WTC11 (cell line): ENCODE data around the gene TAF7. TPM values are rescaled to one million over a fixed set of nuclear protein-coding genes. Genes with fewer than 3 reads are reported as not detected.
"Not testable (repeated sequence)": the region's sequence is repeated elsewhere in the genome, so short reads cannot be mapped to it uniquely, and the experiment has no call there.

Experiments used
- ATAC-seq: fragments of 200-7000 bp; cut with Tn5 transposase; 2 replicates; pipeline ENCODE4 v1.10.0; 2021; ENCODE audit warnings: mild to moderate bottlenecking, moderate library complexity
- CTCF ChIA-PET: fragments of 300-600 bp; sonication (Branson Sonifier 250); formaldehyde crosslinking; loops from one replicate; lab custom pipeline; 2021; ENCODE audit warnings: antibody characterized with exemption; lab: Charles Lee
- POLR2A ChIA-PET: fragments of 350-600 bp; sonication (Branson Sonifier 250); formaldehyde crosslinking; loops from one replicate; lab custom pipeline; 2021; ENCODE audit warnings: antibody characterized with exemption; lab: Charles Lee
- DNase-seq: peaks from one replicate; pipeline ENCODE4 v3.0.0; 2021; ENCODE audit warnings: low spot score
- H3K27ac Mint-ChIP-seq: 2 replicates; pipeline ENCODE4 v1.8.0; 2021; ENCODE audit warnings: mixed read lengths
- H3K27me3 Mint-ChIP-seq: 2 replicates; pipeline ENCODE4 v1.8.0; 2021; ENCODE audit warnings: low read depth, mild to moderate bottlenecking, moderate library complexity, mixed read lengths
- H3K36me3 Mint-ChIP-seq: 2 replicates; pipeline ENCODE4 v1.8.0; 2021; ENCODE audit warnings: mixed read lengths
- H3K4me1 Mint-ChIP-seq: 2 replicates; pipeline ENCODE4 v1.8.0; 2022; ENCODE audit warnings: mixed read lengths
- H3K4me3 Mint-ChIP-seq: 2 replicates; pipeline ENCODE4 v1.8.0; 2021; ENCODE audit warnings: mild to moderate bottlenecking, moderate library complexity, mixed read lengths
- H3K9me3 Mint-ChIP-seq: 2 replicates; pipeline ENCODE4 v1.8.0; 2021; ENCODE audit warnings: mixed read lengths
- ARID4B ChIP-seq: sonication (generic); formaldehyde crosslinking; IDR thresholded peaks from 2 replicates; pipeline ENCODE4 v1.8.0; 2023; ENCODE audit warnings: missing genetic modification reagents, mild to moderate bottlenecking, borderline replicate concordance
- ATF3 ChIP-seq: sonication (generic); formaldehyde crosslinking; conservative IDR thresholded peaks from 2 replicates; pipeline ENCODE4 v1.8.1; 2022; ENCODE audit warnings: mild to moderate bottlenecking, missing genetic modification reagents
- ATF6 ChIP-seq: sonication (generic); formaldehyde crosslinking; IDR thresholded peaks from 2 replicates; pipeline ENCODE4 v1.8.1; 2023; ENCODE audit warnings: mild to moderate bottlenecking, missing genetic modification reagents
- CREB1 ChIP-seq: sonication (generic); formaldehyde crosslinking; IDR thresholded peaks from 2 replicates; pipeline ENCODE4 v1.8.0; 2023; ENCODE audit warnings: mild to moderate bottlenecking, missing genetic modification reagents
- CTCF ChIP-seq: fragments of 200-600 bp; IDR thresholded peaks from 2 replicates; pipeline ENCODE4 v1.8.0; 2022; ENCODE audit warnings: antibody characterized with exemption
- EMX1 ChIP-seq: fragments of 250-450 bp; sonication (Bioruptor Pico); IDR thresholded peaks from 2 replicates; pipeline ENCODE4 v1.8.0; 2021; ENCODE audit warnings: mild to moderate bottlenecking
- GRHL2 ChIP-seq: fragments of 250-450 bp; sonication (Bioruptor Pico); IDR thresholded peaks from 2 replicates; pipeline ENCODE4 v1.8.0; 2022; ENCODE audit warnings: mild to moderate bottlenecking, moderate library complexity; ENCODE audit not compliant: insufficient replicate concordance, severe bottlenecking
- NFATC4 ChIP-seq: fragments of 250-450 bp; sonication (Bioruptor Pico); IDR thresholded peaks from 2 replicates; pipeline ENCODE4 v1.9.0; 2021; ENCODE audit warnings: mild to moderate bottlenecking
- NFE2L1 ChIP-seq: sonication (generic); formaldehyde crosslinking; IDR thresholded peaks from 2 replicates; pipeline ENCODE4 v1.8.1; 2023; ENCODE audit warnings: missing genetic modification reagents
- PRRX2 ChIP-seq: fragments of 250-450 bp; sonication (Bioruptor Pico); IDR thresholded peaks from 2 replicates; pipeline ENCODE4 v1.8.0; 2021; ENCODE audit warnings: mild to moderate bottlenecking
- SOX15 ChIP-seq: fragments of 250-450 bp; sonication (Bioruptor Pico); IDR thresholded peaks from 2 replicates; pipeline ENCODE4 v1.9.0; 2021; ENCODE audit warnings: mild to moderate bottlenecking
- SP1 ChIP-seq: sonication (generic); formaldehyde crosslinking; conservative IDR thresholded peaks from 2 replicates; pipeline ENCODE4 v1.8.1; 2022; ENCODE audit warnings: missing genetic modification reagents
- TCF7 ChIP-seq: sonication (generic); formaldehyde crosslinking; IDR thresholded peaks from 2 replicates; pipeline ENCODE4 v1.8.0; 2022; ENCODE audit warnings: mild to moderate bottlenecking, low read depth, missing genetic modification reagents, moderate library complexity
- USF2 ChIP-seq: sonication (generic); formaldehyde crosslinking; IDR thresholded peaks from 2 replicates; pipeline ENCODE4 v1.8.1; 2023; ENCODE audit warnings: mild to moderate bottlenecking, missing genetic modification reagents, moderate library complexity
- ZBTB21 ChIP-seq: sonication (generic); formaldehyde crosslinking; IDR thresholded peaks from 2 replicates; pipeline ENCODE4 v1.8.1; 2023; ENCODE audit warnings: mild to moderate bottlenecking, missing genetic modification reagents, borderline replicate concordance
- ZNF232 ChIP-seq: sonication (generic); formaldehyde crosslinking; IDR thresholded peaks from 2 replicates; pipeline ENCODE4 v1.8.0; 2022; ENCODE audit warnings: mild to moderate bottlenecking, missing genetic modification reagents
- ZNF263 ChIP-seq: sonication (generic); formaldehyde crosslinking; IDR thresholded peaks from 2 replicates; pipeline ENCODE4 v1.8.1; 2022; ENCODE audit warnings: low read depth, mild to moderate bottlenecking, moderate library complexity, missing genetic modification reagents
- ZNF281 ChIP-seq: sonication (generic); formaldehyde crosslinking; IDR thresholded peaks from 2 replicates; pipeline ENCODE4 v1.8.0; 2023; ENCODE audit warnings: mild to moderate bottlenecking, missing genetic modification reagents
- ZNF396 ChIP-seq: fragments of 250-450 bp; sonication (Bioruptor Pico); IDR thresholded peaks from 2 replicates; pipeline ENCODE4 v1.8.0; 2021; ENCODE audit warnings: mild to moderate bottlenecking, moderate library complexity, borderline replicate concordance
- total RNA-seq: library from RNA; stranded (reverse); gene quantifications from 3 replicates; pipeline ENCODE4 v1.2.3, GENCODE V29; 2021

TAF7 gene
- total RNA-seq, 1 experiment from 2014 or later = 96.2 TPM

GRCh38 chr5:141319202-141319601 lies 1.4 kb downstream of the TAF7 start:
- ChIA-PET CTCF (interaction anchor here (0.6 to 4.9 kb wide), 21 partner anchors 10 to 245 kb away, joined by 3 to 46 read pairs (median 7); partner anchors contain the start of genes PCDHB10, PCDHB11, PCDHB14 and PCDHB15), POLR2A (no interaction called here)
- Mint-ChIP-seq H3K36me3 (peaks cover 48% of the 10 kb centered on the region), H3K27ac (peak overlapping the region; percentile 39), H3K4me3 (peak overlapping the region; percentile 99), H3K27me3 (peaks cover 24% of the 10 kb centered on the region), H3K4me1 (peaks cover 24% of the 10 kb centered on the region), H3K9me3 (peaks cover 33% of the 10 kb centered on the region)
- TF ChIP-seq ZNF396 (CRISPR knock-in tag) (no peak), CTCF (no peak), NFE2L1 (CRISPR knock-in tag) (no peak)
- ATAC-seq (no peak), DNase-seq (no peak)

- DNase-seq, H3K27ac Mint-ChIP-seq, ATAC-seq, POLR2A ChIA-PET, H3K4me3 Mint-ChIP-seq: not testable (repeated sequence)
- Mint-ChIP-seq H3K36me3 (peaks cover 48% of the 10 kb centered on the region), H3K9me3 (peaks cover 28% of the 10 kb centered on the region), H3K27me3 (peaks cover 24% of the 10 kb centered on the region), H3K4me1 (peaks cover 24% of the 10 kb centered on the region)
- CTCF ChIA-PET = interaction anchor here (0.7 to 4.9 kb wide), 3 partner anchors 72 to 660 kb away, joined by 4 to 37 read pairs (median 4); partner anchors contain the start of genes PCDHB15 and PCDHB16
Observed at GRCh38 chr5:141316963-141317362, 3.6 kb downstream of the TAF7 start.

- CTCF ChIA-PET = interaction anchor here (0.6 to 1.6 kb wide), 3 partner anchors 68 to 250 kb away, joined by 3 to 4 read pairs (median 4); partner anchors contain the start of genes PCDHB15 and PCDHB9
- TF ChIP-seq ZBTB21 (no peak), CREB1 (CRISPR knock-in tag) (no peak), ZNF281 (CRISPR knock-in tag) (no peak), NFATC4 (CRISPR knock-in tag) (no peak), ZNF263 (no peak), GRHL2 (CRISPR knock-in tag) (no peak), ATF6 (CRISPR knock-in tag) (no peak), SOX15 (no peak), USF2 (CRISPR knock-in tag) (no peak), ZNF232 (no peak), EMX1 (CRISPR knock-in tag) (no peak), SP1 (CRISPR knock-in tag) (no peak), ARID4B (CRISPR knock-in tag) (no peak), ATF3 (CRISPR knock-in tag) (no peak), PRRX2 (CRISPR knock-in tag) (no peak), TCF7 (no peak)
- TF ChIP-seq, all 79 proteins: peak for 0
- Mint-ChIP-seq H3K4me3 (no peak overlapping the region), H3K27ac (no peak overlapping the region), H3K9me3 (peaks cover 12% of the 10 kb centered on the region), H3K4me1 (peaks cover 8% of the 10 kb centered on the region), H3K36me3 (peaks cover 29% of the 10 kb centered on the region), H3K27me3 (peaks cover 4% of the 10 kb centered on the region; the same call in 1 of the 2 replicates)
- ATAC-seq (no peak), DNase-seq (no peak)
- POLR2A ChIA-PET = interaction anchor here (0.6 kb wide), 1 partner anchor 69 kb away, joined by 5 read pairs; no protein-coding TSS in a partner anchor
Observed at GRCh38 chr5:141313711-141314110, 6.9 kb downstream of the TAF7 start.
